Stimulated activated CD4-positive, alpha-beta T cell treated with anti-CD3 and anti-CD28 coated beads, Interleukin-2, amount 100 ng/mL, for 4 hours (primary cell): ENCODE data around the gene CAMKV.
"Not testable (repeated sequence)": the region's sequence is repeated elsewhere in the genome, so short reads cannot be mapped to it uniquely, and the experiment has no call there.

ENCODE experiments used
- DNase-seq: peaks from one replicate; pipeline ENCODE4 v3.0.0-alpha.2; 2020; ENCODE audit warnings: low read depth

Gene CAMKV

GRCh38 chr3:49869525-49870126 lies at the start of gene CAMKV:
Gene CAMKV, minus strand, starts transcription at chr3:49869906. Its CDS starts 7,518 bp downstream, at chr3:49862388.
- DNase-seq, result no peak

- DNase-seq, result not testable (repeated sequence)
These were observed 48.3 kb upstream of the CAMKV start for GRCh38 chr3:49917806-49918590.

- no peak for DNase-seq
These were observed 47.0 kb upstream of the CAMKV start for GRCh38 chr3:49916686-49917085.

- no peak for DNase-seq
These were observed 45.2 kb upstream of the CAMKV start for GRCh38 chr3:49914906-49915305.

- DNase-seq, result no peak
These were observed 43.2 kb upstream of the CAMKV start for GRCh38 chr3:49912881-49913281.

GRCh38 chr3:49911611-49912010 lies 41.9 kb upstream of the CAMKV start:
- DNase-seq, result no peak

GRCh38 chr3:49911124-49911420 lies 41.4 kb upstream of the CAMKV start:
- DNase-seq, result no peak

GRCh38 chr3:49910409-49911123 lies 40.9 kb upstream of the CAMKV start:
- DNase-seq, result no peak

- no peak for DNase-seq
These were observed 38.9 kb upstream of the CAMKV start for GRCh38 chr3:49908373-49909199.

- DNase-seq, result peak; percentile 26
These were observed 36.5 kb upstream of the CAMKV start for GRCh38 chr3:49906073-49906743.

GRCh38 chr3:49904448-49904847 lies 34.7 kb upstream of the CAMKV start:
- DNase-seq, result not testable (repeated sequence)

GRCh38 chr3:49903451-49904424 lies 34.0 kb upstream of the CAMKV start, which contains the start of gene MST1R:
Gene MST1R, minus strand, starts transcription at chr3:49903873. Its CDS starts 264 bp downstream, at chr3:49903609.
- peak; percentile 56 for DNase-seq

GRCh38 chr3:49902511-49903345 lies 33.0 kb upstream of the CAMKV start:
- DNase-seq, result no peak

GRCh38 chr3:49901366-49902339 lies 31.9 kb upstream of the CAMKV start:
- DNase-seq, result no peak

- DNase-seq, result no peak
These were observed 30.9 kb upstream of the CAMKV start for GRCh38 chr3:49900491-49901153.

GRCh38 chr3:49899815-49900214 lies 30.1 kb upstream of the CAMKV start:
- DNase-seq, result no peak

- no peak for DNase-seq
These were observed 29.3 kb upstream of the CAMKV start for GRCh38 chr3:49898991-49899390.

GRCh38 chr3:49896345-49896744 lies 26.6 kb upstream of the CAMKV start:
- DNase-seq, result no peak
